Measurements from ENCODE around the gene PLPPR3. TPM values are rescaled to one million over a fixed set of nuclear protein-coding genes. Genes with fewer than 3 reads are reported as not detected.
A peak's percentile ranks its signal among the peaks of the same experiment; 100 is the strongest.

PLPPR3 gene
- total and polyA plus RNA-seq, 12 donors, result 0.08 to 1.7 (median 0.14) TPM; not detected in 7

GRCh38 chr19:787536-787935, 34.2 kb downstream of the PLPPR3 start:
- intact Hi-C loops (cut with DNase I), result no loop called here
- no peak for DNase-seq
- WGBS, 4 donors, result 83 to 95% (median 89%) methylated on average over 9 to 16 of the region's 16 CpGs
- Histone ChIP-seq H3K27ac (peak overlapping the region in 2 of 5 donors; percentile 29 to 30), H3K27me3 (no peaks in the 10 kb centered on the region), H3K9me3 (replicated peaks in 1 of 3) (no peaks in the 10 kb centered on the region), H3K36me3 (replicated peaks in 1 of 2) (no peaks in the 10 kb centered on the region), H3K4me1 (replicated peaks in 1 of 2) (peaks cover 0 to 17% of the 10 kb centered on the region in 2 donors), H3K4me3 (no peak overlapping the region)
- no peak for TF ChIP-seq POLR2A (IDR thresholded peaks at IDR 0.05)
- TF ChIP-seq, protein P1, sequence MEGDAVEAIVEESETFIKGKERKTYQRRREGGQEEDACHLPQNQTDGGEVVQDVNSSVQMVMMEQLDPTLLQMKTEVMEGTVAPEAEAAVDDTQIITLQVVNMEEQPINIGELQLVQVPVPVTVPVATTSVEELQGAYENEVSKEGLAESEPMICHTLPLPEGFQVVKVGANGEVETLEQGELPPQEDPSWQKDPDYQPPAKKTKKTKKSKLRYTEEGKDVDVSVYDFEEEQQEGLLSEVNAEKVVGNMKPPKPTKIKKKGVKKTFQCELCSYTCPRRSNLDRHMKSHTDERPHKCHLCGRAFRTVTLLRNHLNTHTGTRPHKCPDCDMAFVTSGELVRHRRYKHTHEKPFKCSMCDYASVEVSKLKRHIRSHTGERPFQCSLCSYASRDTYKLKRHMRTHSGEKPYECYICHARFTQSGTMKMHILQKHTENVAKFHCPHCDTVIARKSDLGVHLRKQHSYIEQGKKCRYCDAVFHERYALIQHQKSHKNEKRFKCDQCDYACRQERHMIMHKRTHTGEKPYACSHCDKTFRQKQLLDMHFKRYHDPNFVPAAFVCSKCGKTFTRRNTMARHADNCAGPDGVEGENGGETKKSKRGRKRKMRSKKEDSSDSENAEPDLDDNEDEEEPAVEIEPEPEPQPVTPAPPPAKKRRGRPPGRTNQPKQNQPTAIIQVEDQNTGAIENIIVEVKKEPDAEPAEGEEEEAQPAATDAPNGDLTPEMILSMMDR (IDR thresholded peaks at IDR 0.05), result no peak

DNA sequence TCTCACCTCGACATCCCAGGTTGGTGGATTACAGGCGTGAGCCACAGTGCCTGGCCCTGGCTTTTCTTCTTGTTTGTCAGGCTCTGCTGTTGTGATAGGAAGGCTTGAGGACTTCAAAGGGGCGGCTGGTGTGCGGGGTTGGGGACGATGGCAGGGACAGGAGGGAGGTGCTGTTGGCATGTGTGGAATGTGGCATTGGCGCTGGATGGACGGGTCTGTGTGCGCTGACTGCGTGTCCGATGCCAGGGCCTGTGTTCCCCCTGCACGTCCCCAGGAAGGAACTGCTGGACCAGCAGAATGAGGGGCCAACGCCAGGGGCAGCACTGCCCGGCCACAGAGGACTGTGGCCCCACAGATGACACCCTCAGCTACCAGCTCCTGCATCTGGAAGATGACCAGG, 37.2 kb downstream of the PLPPR3 start:
- no peak overlapping the region for H3K4me3 ChIP-seq
- H3K27ac ChIP-seq, result peak overlapping the region in 1 of 5 donors; percentile 58
- H3K27me3 ChIP-seq, result no peaks in the 10 kb centered on the region
- 66 to 82% (median 79%) methylated on average over 12 to 13 of the region's 13 CpGs for WGBS, 4 donors
- H3K36me3 ChIP-seq (replicated peaks in 1 of 2), result no peaks in the 10 kb centered on the region
- DNase-seq, result no peak
- no peak for TF ChIP-seq POLR2A (IDR thresholded peaks at IDR 0.05)
- TF ChIP-seq, protein P1 (IDR thresholded peaks at IDR 0.05), result no peak
- peaks cover 0 to 13% of the 10 kb centered on the region in 2 donors for H3K4me1 ChIP-seq (replicated peaks in 1 of 2)
- intact Hi-C loops (cut with DNase I), result no loop called here
- H3K9me3 ChIP-seq (replicated peaks in 1 of 3), result no peaks in the 10 kb centered on the region

DNA sequence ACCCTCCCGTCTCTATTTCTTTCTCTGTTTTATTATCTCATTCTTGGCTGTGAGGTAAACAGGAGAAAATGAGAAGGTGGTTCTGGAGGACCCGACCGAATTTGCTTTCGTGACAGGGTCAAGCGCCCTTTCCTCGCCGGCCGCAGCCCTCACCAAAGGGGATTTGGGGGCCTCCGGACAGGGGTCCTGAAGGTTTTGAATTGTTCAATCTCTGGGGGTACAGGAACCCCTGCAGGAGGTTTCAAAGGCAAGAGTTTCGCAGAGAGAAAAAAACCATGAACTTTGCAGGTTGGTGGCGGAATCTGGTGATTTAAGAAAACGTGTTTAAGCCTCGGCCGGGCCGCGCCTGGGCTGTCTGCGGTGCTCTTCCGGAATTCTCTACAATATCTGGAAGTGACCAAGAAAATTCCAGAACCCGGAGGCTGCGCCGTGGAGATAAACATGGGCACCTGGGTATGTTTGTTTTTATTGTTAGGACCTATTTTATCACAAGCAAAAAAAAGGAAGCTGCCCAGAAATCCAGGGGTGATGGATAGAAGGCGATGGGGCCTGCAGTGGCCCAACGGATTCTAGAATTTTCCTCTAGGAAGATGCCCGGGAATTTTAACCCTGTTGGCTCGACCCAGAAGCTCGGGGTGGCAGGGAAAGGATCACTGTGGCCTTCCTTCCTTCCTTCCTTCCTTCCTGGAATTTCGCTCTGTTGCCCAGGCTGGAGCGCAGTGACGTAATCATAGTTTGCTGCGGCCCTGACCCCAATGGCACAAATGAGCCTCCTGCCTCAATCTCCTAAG, 38.7 kb downstream of the PLPPR3 start:
- Histone ChIP-seq H3K4me1 (replicated peaks in 1 of 2) (no peaks in the 10 kb centered on the region), H3K9me3 (replicated peaks in 1 of 3) (no peaks in the 10 kb centered on the region), H3K36me3 (replicated peaks in 1 of 2) (no peaks in the 10 kb centered on the region), H3K27me3 (no peaks in the 10 kb centered on the region), H3K4me3 (peak overlapping the region in 1 of 4 donors; percentile 39), H3K27ac (peak overlapping the region in 3 of 5 donors; percentile 60 to 85 (median 68))
- DNase-seq, result peak in 1 of 7 donors; percentile 72
- WGBS, 4 donors, result 50 to 61% (median 61%) methylated on average over 29 to 30 of the region's 30 CpGs
- intact Hi-C loops (cut with DNase I), result no loop called here
- TF ChIP-seq POLR2A (IDR thresholded peaks at IDR 0.05), result no peak
- TF ChIP-seq, protein P1 (IDR thresholded peaks at IDR 0.05), result no peak

GRCh38 chr19:782185-782877, 39.4 kb downstream of the PLPPR3 start:
- Histone ChIP-seq H3K9me3 (replicated peaks in 1 of 3) (no peaks in the 10 kb centered on the region), H3K27me3 (no peaks in the 10 kb centered on the region), H3K4me1 (replicated peaks in 1 of 2) (no peaks in the 10 kb centered on the region), H3K4me3 (peak overlapping the region in 1 of 4 donors; percentile 39), H3K27ac (peak overlapping the region in 3 of 5 donors; percentile 60 to 85 (median 68)), H3K36me3 (replicated peaks in 1 of 2) (no peaks in the 10 kb centered on the region)
- TF ChIP-seq, protein P1 (IDR thresholded peaks at IDR 0.05), result no peak
- TF ChIP-seq POLR2A (IDR thresholded peaks at IDR 0.05), result no peak
- intact Hi-C loops (cut with DNase I), result no loop called here
- peak in 1 of 7 donors; percentile 44 for DNase-seq
- WGBS, 4 donors, result 37 to 52% (median 42%) methylated on average over 25 to 29 of the region's 29 CpGs
